Choroid plexus epithelial cell (primary cell): ENCODE results near the gene GNG12.

Source experiments
- DNase-seq: peaks from one replicate; pipeline ENCODE4 v3.0.0-alpha.2; 2010; ENCODE audit warnings: low read depth
- H3K4me3 ChIP-seq: 2 replicates; pipeline ENCODE4 v1.5.1; 2011; ENCODE audit warnings: low read depth, mild to moderate bottlenecking, control low read depth, low read length, moderate library complexity
- TF ChIP-seq, protein P1 (sequence below): conservative IDR thresholded peaks from 2 replicates; pipeline ENCODE4 v1.5.1; 2011; ENCODE audit warnings: low read depth, mild to moderate bottlenecking, control low read depth, inconsistent platforms, low read length, moderate library complexity

GNG12 gene

GRCh38 chr1:67827688-67828087, 5.6 kb downstream of the GNG12 start:
- no peak for DNase-seq
- H3K4me3 ChIP-seq, result no peak overlapping the region
- TF ChIP-seq, protein P1, sequence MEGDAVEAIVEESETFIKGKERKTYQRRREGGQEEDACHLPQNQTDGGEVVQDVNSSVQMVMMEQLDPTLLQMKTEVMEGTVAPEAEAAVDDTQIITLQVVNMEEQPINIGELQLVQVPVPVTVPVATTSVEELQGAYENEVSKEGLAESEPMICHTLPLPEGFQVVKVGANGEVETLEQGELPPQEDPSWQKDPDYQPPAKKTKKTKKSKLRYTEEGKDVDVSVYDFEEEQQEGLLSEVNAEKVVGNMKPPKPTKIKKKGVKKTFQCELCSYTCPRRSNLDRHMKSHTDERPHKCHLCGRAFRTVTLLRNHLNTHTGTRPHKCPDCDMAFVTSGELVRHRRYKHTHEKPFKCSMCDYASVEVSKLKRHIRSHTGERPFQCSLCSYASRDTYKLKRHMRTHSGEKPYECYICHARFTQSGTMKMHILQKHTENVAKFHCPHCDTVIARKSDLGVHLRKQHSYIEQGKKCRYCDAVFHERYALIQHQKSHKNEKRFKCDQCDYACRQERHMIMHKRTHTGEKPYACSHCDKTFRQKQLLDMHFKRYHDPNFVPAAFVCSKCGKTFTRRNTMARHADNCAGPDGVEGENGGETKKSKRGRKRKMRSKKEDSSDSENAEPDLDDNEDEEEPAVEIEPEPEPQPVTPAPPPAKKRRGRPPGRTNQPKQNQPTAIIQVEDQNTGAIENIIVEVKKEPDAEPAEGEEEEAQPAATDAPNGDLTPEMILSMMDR, result no peak

DNA sequence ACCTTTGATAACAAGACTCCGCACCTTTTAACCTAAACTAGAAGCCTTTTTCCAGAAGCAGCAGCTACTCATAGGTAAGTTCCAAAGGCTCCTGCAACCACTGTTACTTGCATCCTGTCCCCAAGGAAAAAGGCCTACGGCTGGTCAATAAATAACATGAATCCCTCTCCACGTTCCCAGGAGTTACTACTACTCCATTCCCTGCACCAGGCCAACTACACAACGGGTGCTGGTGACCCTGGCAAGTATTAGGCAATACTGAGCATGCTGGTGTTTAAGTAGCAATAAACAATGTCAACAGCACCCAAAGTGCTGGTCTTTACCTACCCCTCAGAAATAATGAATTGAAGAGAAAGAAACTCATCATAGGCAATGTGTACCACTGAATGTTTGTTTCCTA, 7.7 kb downstream of the GNG12 start:
- DNase-seq, result no peak
- TF ChIP-seq, protein P1, result no peak
- H3K4me3 ChIP-seq, result no peak overlapping the region

- no peak for DNase-seq
- no peak overlapping the region for H3K4me3 ChIP-seq
- TF ChIP-seq, protein P1, result no peak
Observed at GRCh38 chr1:67824766-67825165, 8.5 kb downstream of the GNG12 start.

DNA sequence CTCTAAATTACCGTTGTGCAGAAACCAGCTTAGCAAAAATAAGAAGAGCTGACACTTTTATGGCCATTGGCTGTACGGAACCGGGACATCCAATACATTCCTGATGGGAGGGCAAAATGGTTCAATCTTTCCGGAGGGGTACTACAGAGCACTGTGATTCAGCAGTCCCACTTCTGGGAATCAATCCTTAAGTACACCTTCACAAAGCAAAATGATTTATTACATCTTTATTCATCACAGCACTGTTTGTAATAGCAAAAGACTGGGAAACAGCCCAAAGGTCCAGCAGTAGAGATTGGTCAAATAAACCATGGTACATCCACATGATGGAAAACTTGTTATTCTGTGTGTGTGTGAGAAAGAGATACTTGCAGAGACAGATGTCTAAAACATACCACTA, 9.7 kb downstream of the GNG12 start:
- no peak for DNase-seq
- TF ChIP-seq, protein P1, result no peak
- no peak overlapping the region for H3K4me3 ChIP-seq

DNA sequence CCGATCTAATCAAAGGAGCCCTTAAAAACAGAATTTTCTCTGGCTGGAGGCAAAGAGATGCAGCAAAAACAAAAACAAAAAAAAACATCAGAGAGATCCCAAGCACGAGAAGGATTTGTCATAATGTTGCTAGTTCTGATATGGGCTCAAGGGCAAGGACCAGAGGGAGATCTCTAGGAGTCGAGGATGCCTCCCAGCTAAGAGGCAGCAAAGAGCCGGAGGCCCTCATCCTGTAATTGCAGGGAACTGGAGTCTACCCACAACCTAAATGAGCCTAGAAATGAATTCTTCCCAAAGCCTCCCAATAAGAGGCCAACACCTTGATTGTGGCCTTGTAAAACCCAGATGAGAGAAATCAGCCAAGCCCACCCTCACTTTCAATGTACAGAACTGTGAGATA, 12.0 kb downstream of the GNG12 start:
- no peak overlapping the region for H3K4me3 ChIP-seq
- TF ChIP-seq, protein P1, result no peak
- DNase-seq, result no peak

- no peak for DNase-seq
- TF ChIP-seq, protein P1, result no peak
- no peak overlapping the region for H3K4me3 ChIP-seq
Observed at GRCh38 chr1:67818725-67819301, 14.5 kb downstream of the GNG12 start.

DNA sequence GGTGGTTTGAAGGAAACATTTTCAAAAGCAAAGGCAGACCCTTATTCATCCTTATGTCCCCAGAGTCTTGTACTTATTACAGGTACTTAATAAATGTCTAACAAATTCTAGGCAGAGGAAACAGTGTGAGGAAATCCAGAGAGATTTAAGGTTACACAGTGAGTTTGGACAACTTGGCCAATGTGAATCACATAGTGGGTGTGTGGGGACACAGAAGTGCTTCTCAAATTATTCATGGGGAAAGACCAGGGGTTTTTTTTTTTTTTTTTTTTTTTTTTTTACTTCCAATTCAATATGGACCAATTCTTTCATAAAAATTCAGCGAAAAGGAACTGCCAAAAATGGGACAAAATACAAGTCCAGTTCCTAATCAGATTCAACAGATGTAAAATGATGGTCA, 15.1 kb downstream of the GNG12 start:
- TF ChIP-seq, protein P1, result no peak
- no peak for DNase-seq
- H3K4me3 ChIP-seq, result no peak overlapping the region
